AG09309 (cell line): ENCODE results near the gene SOCS4.
"Not testable (repeated sequence)": the region's sequence is repeated elsewhere in the genome, so short reads cannot be mapped to it uniquely, and the experiment has no call there.

Source experiments
- DNase-seq: peaks from one replicate; pipeline ENCODE4 v3.0.0-alpha.2; 2010; ENCODE audit warnings: low read depth
- H3K4me3 ChIP-seq: 2 replicates; pipeline ENCODE4 v1.5.1; 2011; ENCODE audit warnings: mild to moderate bottlenecking, low read depth, low read length, moderate library complexity; ENCODE audit not compliant: control insufficient read depth
- CTCF ChIP-seq: IDR thresholded peaks from 2 replicates; pipeline ENCODE4 v1.5.1; 2011; ENCODE audit warnings: mild to moderate bottlenecking, low read depth, low read length, inconsistent platforms; ENCODE audit not compliant: insufficient read depth, control insufficient read depth; ENCODE audit errors: missing control alignments

SOCS4 gene

GRCh38 chr14:55071870-55072640, 45.0 kb downstream of the SOCS4 start:
- no peak overlapping the region for H3K4me3 ChIP-seq

GRCh38 chr14:55073856-55074255, 46.8 kb downstream of the SOCS4 start:
- no peak for TF ChIP-seq CTCF
- no peak overlapping the region for H3K4me3 ChIP-seq
- peak; percentile 45 for DNase-seq

More at GRCh38 chr14:55071870-55072640, 45.0 kb downstream of the SOCS4 start:
- TF ChIP-seq CTCF, result no peak
- DNase-seq, result peak; percentile 91

GRCh38 chr14:55074662-55075061, 47.6 kb downstream of the SOCS4 start:
- no peak for TF ChIP-seq CTCF
- no peak for DNase-seq
- H3K4me3 ChIP-seq, result no peak overlapping the region

- DNase-seq, result no peak
- H3K4me3 ChIP-seq, result no peak overlapping the region
- no peak for TF ChIP-seq CTCF
Observed at GRCh38 chr14:55075628-55076175, 48.7 kb downstream of the SOCS4 start.

GRCh38 chr14:55077170-55078151, 50.4 kb downstream of the SOCS4 start:
- TF ChIP-seq CTCF, result no peak
- DNase-seq, result no peak

GRCh38 chr14:55079961-55080360, 52.9 kb downstream of the SOCS4 start:
- DNase-seq, H3K4me3 ChIP-seq: not testable (repeated sequence)

More at GRCh38 chr14:55077170-55078151, 50.4 kb downstream of the SOCS4 start:
- no peak overlapping the region for H3K4me3 ChIP-seq
